T-helper 2 cell treated with Interferon-gamma antibody and Interleukin-4, amounts not matched to agents 100 ng/mL and 5 ng/mL, for 36 hours (primary cell): ENCODE data around the gene ALDH3B1. TPM values are rescaled to one million over a fixed set of nuclear protein-coding genes. Genes with fewer than 3 reads are reported as not detected.

Experiments used
- intact Hi-C: fragments of 100-400 bp; cut with micrococcal nuclease; formaldehyde crosslinking; loops from one replicate; pipeline ENCODE4 v1.15.1; 2023
- total RNA-seq: library from RNA; stranded (reverse); gene quantifications from 2 replicates; pipeline ENCODE4 v1.2.3, GENCODE V29; 2022

Gene ALDH3B1
- total RNA-seq, 1 donor from 2014 or later = not detected

DNA sequence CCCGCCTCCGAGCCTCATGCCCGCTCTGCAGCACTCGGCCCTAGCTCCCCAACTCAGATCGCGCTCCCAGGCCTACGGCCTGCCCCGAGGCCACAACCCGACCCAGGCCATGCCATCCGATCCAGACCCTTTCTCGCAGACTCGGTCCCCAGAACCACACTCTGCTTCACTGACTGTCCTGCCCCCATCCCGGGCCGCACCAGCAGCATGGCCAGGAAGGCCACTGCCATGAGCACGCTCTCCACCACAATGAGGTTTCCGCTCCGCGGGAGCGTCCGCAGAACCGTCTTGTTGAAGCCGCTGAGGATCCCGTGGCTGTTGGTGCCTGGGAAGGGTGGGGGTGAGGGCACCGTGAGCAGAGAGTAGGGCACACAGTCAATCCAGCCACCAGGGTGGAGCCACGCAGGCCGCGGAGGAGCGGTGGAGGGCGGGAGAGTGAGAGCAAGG, 12.6 kb upstream of the ALDH3B1 start:
- intact Hi-C loops = no loop called here

DNA sequence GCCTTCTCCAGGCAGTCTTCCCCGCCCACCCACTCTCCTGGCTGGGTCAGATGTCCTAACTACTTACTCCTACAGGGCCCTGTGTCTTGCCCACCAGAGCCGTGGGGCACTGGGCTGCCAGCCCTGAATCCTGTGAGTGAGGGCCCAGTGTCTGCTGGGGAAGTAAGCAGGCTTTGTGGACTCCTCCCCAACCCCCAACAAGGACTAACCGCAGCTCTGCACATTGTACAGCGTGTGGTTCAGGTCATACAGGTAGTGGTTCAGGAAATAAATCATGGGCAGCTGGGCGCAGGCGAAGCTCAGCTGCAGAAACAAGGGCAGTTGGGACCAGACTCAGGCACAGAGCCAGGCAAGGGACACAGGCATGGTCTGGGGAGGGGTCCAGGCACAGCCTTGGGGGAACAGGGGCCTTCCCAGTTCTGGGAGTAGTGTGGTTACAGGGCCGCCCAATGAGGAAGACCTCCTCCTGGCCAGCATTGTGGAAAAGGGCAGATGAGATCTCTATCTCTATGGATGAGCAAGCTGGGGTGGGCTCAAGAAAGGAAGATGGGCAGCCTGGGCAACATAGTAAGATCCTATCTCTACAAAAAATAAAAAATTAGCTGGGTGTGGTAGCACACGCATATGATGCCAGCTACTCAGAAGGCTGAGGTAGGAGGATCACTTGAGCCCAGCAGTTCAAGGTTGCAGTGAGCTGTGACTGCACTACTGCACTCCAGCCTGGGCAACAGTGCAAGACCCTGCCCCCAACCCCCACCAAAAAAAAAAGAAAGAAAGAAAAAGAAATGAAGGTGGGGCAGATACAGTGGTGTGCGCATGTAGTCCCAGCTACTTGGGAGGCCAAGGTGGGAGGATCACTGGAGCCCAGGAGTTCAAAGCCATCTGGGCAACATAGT, 11.7 kb upstream of the ALDH3B1 start:
- intact Hi-C loops = no loop called here

DNA sequence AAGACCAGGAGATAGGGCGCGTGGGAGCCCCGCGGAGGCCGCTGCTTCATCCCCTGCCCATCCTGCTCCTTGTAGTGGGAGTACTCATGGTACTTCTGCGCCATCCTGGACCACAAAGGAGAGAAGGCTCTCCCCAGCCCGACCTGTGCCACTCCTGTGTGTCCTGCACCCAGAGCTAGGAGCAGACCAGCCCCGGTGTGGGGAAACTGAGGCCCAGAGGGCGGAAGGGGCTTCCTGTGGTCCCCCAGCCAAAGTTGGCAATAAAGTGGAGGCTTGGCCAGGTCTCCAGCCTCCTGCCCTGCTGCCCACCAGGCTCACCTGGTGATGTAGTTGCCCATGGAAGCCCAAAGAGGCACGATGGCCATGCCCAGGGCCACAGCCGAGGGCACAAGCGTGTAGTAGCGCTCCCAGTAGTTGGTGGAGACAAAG, 10.9 kb upstream of the ALDH3B1 start:
- intact Hi-C loops = no loop called here

DNA sequence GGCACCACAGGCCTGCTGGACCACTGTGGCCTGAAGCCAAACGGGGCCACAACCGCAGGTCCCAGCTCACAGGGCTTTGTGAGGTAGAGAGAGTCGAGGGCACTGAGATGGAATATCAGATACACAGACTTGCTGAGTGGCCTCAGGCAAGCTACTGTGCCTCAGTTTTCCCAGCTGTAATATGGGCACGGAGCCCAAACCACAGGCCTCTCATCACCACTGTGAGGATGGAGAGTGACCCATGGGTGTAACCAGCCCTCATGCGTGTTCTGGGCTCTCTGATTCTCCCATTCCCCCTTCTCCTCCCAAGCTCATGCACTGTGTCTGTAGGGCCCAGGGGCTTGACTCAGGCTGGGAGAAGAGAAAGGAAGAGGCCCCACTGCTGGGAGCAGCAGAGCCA, 10.4 kb upstream of the ALDH3B1 start:
- intact Hi-C loops = loop anchor here (10.0 kb wide), 2 partner anchors 125 to 205 kb away; partner anchors contain the start of gene CHKA

- intact Hi-C loops = loop anchor here (10.0 kb wide), 2 partner anchors 122 to 202 kb away; partner anchors contain the start of gene CHKA
Observed at GRCh38 chr11:68002575-68002937, 7.6 kb upstream of the ALDH3B1 start.

- intact Hi-C loops = loop anchor here (10.0 kb wide), 2 partner anchors 122 to 202 kb away; partner anchors contain the start of gene CHKA
Observed at GRCh38 chr11:68002938-68003845, 6.9 kb upstream of the ALDH3B1 start.

GRCh38 chr11:68003846-68004550, 6.1 kb upstream of the ALDH3B1 start, which contains the start of gene UNC93B1:
Gene UNC93B1 (minus strand): TSS chr11:68004097. CDS start chr11:68004043, 54 bp downstream.
- intact Hi-C loops = loop anchor here (10.0 kb wide), 2 partner anchors 121 to 201 kb away; partner anchors contain the start of gene CHKA

GRCh38 chr11:68004551-68005335, 5.4 kb upstream of the ALDH3B1 start:
- intact Hi-C loops = loop anchor here (10.0 kb wide), 2 partner anchors 120 to 200 kb away; partner anchors contain the start of gene CHKA

DNA sequence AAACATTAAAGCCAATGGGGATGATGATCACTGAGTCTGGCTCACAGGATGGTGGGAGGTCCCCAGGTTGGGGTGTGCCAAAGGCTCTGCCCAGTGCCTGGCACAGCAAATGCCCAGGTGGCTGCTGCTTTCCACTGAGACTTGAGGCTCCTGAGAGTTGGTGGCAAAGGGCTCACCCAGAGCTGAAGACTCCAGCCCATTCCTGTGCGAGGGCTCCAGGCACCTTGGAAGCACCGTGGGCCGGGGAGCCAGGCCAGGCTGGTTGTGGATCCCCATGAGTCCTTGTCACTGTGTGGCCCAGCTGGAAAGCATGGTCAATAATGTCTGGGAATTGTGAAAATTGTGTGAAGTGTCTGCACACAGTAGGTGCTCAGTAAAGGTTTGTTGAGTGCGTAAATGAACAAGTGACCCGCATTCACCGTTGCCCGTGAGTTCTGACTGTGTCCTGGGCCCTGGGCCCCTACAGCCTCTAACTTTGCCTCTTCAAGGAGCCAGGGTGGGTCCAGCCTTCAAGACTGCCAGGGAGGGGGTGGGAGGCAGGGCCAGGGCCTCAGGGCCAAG, 3.4 kb upstream of the ALDH3B1 start:
- intact Hi-C loops = loop anchor here (10.0 kb wide), 2 partner anchors 118 to 198 kb away; partner anchors contain the start of gene CHKA

DNA sequence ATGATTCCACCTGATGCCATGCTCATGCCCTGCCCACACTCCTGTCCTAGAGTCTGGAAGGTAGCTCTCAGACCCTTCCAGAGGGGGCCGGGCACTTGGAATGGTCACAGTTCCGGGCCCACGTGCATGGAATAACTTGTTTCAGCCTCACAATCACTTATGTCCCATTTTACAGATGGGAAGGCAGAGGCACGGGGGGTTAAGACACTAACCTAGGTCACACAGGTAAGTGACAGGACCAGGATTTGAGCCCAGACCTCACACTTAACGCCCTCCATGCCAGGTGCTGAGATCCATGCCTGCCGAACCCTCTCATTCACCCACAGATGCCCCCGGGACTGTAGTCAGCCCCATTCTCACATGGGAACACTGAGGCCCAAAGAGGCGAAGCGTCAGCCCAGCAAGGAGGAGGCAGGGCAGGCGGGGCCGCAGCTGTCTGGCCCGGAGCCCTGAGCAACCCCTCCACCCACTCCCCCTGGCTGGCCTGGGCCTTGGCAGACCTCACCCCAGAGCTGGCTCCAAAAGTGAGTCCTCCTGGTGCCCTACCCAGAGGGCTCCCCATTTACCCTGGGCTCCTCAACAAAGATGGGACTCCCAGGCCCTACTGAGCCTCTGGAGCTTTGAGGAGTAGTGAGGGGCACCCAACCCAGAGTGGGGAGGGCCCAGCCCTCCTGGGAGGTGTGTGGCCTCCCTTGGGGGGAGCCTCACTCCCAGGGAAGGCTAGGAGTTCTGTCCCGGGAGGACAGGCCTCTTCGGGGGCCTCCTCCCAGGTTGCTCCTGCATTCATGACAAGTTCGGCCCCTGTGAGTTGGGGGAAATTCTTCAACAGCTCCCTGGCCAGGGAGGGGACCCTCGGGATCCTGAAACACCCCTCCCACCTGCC, 2.4 kb upstream of the ALDH3B1 start:
- intact Hi-C loops = loop anchor here (10.0 kb wide), 2 partner anchors 117 to 197 kb away; partner anchors contain the start of gene CHKA

GRCh38 chr11:68008381-68009337, 1.5 kb upstream of the ALDH3B1 start:
- intact Hi-C loops = loop anchor here (10.0 kb wide), 2 partner anchors 116 to 196 kb away; partner anchors contain the start of gene CHKA

DNA sequence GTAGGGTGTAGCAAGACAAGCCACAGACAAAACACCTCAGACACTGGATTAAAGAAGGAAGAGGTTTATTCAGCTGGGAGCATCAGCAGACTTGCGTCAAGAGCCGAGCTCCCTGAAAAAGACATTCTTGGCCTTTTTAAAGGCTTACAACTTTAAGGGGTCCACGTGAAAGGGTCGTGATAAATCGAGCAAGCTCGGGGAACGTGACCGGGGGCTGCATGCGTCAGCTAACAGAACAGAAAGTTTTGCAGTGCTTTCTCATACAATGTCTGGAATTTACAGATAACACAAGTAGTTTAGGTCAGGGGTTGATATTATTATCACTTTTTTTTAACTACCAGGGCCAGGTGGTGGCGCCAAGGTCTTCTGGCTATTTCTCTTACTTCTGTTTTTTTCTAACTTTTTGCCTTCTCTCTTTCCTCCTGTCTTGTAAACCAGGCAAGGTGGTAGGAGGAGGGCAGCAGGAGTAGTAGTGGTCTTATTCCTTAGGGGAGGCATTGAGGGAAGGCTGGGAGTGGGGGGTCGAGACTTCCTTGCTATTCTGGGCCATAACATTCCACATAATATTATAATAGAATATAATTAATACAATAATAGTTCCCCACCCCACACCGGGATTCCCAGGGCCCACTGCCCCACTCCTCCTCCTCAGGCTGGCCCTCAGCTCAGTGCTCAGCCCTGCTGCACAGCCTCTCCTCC, 587 bp upstream of the ALDH3B1 start:
- intact Hi-C loops = loop anchor here (10.0 kb wide), 2 partner anchors 115 to 195 kb away; partner anchors contain the start of gene CHKA

GRCh38 chr11:68011051-68011943, 1.2 kb downstream of the ALDH3B1 start:
- intact Hi-C loops = no loop called here

DNA sequence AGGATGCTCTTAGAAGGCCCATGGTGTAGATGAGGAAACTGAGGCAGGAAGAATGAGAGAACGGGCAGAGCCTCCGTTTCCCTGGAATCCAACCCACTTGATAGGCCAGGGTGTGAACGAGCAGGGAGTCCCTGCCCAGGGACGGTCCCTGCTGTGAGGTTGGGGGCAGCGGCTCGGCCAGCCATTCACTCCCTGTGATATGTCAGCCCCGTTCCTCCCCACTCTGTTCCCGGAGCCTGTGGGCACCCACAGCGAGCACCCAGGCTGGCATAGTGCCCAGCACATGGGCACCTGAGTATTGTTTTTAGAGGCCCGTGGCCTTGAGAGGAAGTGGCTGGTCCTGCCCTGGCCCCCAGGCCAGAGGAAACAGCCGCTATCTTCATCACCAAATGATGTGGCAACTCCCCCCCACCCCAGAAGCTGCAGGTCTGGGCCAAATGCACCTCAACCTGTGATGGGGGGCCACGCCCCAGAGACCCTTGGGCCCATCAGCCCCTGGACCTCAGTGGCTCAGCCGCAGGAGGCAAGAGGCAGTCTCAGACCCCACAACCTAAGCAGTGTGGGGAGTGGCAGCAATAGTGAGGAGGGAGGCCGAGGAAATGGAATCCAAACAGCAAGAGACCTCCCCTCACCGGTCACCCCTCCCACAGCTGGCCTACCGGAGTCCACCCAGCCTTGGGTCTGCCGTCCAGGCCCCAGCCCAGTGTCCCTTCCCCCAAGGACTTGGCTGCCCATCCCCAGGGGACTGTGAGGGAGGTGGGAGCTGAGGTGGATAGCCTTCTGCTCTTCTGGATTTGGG, 2.1 kb downstream of the ALDH3B1 start:
- intact Hi-C loops = no loop called here
